CD4-positive, alpha-beta T cell treated with Interleukin-6 for 4 hours (primary cell): ENCODE results near the gene PELI2.
"Not testable (repeated sequence)": the region's sequence is repeated elsewhere in the genome, so short reads cannot be mapped to it uniquely, and the experiment has no call there.

ENCODE experiments used
- DNase-seq: peaks from one replicate; pipeline ENCODE4 v3.0.0-alpha.2; 2020; ENCODE audit warnings: mixed read lengths

Gene PELI2

GRCh38 chr14:56144176-56144575 lies 26.0 kb downstream of the PELI2 start:
- no peak for DNase-seq

DNA sequence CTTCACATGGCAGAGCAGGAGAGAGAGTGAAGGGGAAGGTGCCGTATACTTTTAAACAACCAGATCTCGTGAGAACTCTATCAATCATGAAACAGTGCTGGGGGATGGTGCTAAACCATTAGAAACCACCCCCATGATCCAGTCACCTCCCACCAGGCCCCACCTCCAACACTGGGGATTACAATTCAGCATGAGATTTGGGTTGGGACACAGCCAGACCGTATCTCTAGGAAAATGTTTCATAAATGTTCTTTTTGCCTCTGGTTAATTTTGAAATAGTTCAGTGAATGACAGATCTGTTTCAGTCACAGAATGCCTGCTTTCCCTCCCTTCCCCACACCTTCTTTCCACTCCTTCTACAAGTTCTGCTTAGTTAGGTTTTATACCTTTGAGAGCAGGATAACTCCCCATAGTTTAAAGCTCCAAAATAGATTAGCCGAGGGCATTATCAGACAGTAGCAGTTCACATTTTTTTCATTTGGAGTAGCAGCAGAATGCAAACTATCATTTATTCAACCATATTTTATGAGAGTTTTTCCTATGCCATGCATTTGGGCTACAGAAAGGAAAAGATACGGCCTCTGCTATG lies 27.1 kb downstream of the PELI2 start:
- DNase-seq = no peak

- DNase-seq = no peak
These were observed 27.8 kb downstream of the PELI2 start for GRCh38 chr14:56145965-56146364.

GRCh38 chr14:56147449-56147848 lies 29.2 kb downstream of the PELI2 start:
- no peak for DNase-seq

DNA sequence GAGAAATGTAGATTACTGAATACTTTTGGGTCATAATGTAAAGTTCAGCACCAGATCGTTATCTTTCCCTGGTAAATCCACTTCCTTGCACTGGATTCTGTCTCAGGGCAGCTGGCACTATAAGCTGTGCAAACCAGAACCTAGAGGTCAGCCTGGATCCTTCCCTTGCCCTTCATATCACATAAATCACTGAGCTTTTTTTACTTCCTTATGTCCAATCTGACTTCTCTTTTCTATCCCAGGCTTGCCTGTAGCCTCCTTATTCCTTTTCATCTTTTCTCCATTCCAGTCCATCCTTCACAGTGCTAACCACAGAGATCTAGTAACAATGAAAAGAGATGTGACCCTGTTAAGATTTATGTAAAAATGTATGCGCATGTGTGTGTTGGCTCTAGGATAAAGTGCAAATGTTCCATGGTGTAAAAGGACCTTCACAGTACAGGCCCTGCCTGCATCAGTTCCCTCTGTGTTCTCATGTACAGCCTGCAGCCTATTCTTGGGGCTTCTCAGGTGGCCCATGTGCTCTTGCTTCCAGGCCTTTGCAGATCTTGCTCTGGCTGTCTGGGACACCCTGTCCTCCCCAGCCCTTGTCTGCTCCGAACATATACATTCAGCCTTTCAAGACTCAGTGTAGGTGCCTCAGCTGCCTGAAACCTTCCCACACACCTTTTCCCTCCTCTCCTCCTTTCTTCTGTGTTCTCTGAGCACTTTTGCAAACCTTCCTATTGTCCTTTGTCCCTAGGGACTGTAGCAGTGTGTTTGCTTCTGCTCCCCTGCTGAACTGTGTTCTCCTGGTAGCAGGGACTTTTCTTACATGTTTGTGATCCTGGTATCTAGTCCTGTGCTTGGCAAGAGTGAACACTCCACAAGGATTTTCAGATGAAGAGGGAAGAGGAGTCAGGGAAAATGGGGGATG lies 30.0 kb downstream of the PELI2 start:
- DNase-seq = no peak

DNA sequence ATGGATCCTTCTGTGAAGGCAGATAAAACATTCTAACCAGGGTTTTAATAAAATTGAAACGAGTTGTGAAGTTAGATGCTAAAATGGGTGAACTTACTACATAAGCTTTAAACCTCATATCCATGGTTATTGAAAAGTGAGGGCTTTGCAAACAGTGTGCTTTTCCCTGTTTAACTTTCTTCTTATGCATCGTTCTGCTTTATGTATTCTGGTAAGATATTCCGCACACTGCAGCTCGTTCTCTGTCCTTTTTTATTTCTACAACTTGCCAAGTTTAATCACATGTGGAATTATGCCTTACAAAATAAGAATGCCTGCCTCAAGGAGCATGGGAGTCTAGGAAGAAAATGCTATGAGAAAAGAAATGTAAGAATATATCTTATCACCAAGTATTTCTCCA lies 30.9 kb downstream of the PELI2 start:
- no peak for DNase-seq

- no peak for DNase-seq
These were observed 31.8 kb downstream of the PELI2 start for GRCh38 chr14:56149995-56150394.

GRCh38 chr14:56150645-56151345 lies 32.6 kb downstream of the PELI2 start:
- DNase-seq = no peak

GRCh38 chr14:56152221-56152620 lies 34.0 kb downstream of the PELI2 start:
- DNase-seq = no peak

GRCh38 chr14:56153267-56153666 lies 35.1 kb downstream of the PELI2 start:
- no peak for DNase-seq

DNA sequence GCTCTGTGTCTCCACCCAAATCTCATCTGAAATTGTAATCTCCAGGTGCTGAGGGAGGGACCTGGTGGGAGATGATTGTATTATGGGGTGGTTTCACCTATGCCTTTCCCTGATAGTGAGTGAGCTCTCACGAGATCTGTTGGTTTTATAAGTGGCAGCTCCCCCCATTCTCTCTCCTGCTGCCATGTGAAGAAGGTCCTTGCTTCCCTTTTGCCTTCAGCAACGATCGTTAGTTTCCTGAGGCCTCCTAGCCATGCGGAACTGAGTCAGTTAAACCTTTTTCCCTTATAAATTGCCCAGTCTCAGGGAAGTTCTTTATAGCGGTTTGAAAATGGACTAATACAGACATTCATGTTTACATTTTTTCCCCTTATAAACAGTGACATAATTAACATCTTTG lies 36.1 kb downstream of the PELI2 start:
- DNase-seq = no peak

- no peak for DNase-seq
These were observed 37.9 kb downstream of the PELI2 start for GRCh38 chr14:56156096-56156495.

GRCh38 chr14:56159066-56159465 lies 40.9 kb downstream of the PELI2 start:
- DNase-seq = no peak

GRCh38 chr14:56160088-56160487 lies 41.9 kb downstream of the PELI2 start:
- no peak for DNase-seq

DNA sequence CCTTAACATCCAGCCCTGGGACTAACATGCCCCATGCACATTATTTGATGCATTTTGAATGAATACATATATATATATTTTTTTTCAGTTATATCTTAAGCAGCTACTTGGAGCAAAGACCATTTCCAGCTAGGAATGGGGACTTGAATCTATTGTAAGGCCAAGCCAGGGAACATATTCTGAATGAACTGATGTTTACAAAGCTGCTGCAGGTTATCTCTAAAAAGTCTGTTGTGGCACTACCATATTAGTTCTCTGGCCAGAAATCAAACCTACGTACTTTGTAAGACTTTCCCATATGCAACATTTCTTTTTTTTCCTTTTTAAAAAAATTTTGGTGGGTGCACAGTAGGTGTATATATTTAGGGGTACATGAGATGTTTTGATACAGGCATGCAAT lies 43.4 kb downstream of the PELI2 start:
- DNase-seq = no peak

DNA sequence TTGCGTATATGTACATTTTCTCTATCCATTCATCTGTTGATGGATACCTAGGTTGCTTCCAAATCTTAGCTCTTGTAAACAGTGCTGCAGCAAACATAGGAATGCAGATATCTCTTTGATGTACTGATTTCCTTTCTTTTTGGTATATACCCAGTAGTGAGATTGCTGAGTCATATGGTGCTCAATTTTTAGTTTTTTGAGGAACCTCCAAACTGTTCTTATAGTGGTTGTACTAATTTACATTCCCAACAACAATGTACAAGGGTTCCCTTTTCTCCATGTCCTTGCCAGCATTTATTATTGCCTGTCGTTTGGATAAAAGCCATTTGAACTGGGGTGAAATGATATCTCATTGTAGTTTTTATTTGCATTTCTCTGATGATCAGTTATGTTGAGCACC lies 44.3 kb downstream of the PELI2 start:
- no peak for DNase-seq

DNA sequence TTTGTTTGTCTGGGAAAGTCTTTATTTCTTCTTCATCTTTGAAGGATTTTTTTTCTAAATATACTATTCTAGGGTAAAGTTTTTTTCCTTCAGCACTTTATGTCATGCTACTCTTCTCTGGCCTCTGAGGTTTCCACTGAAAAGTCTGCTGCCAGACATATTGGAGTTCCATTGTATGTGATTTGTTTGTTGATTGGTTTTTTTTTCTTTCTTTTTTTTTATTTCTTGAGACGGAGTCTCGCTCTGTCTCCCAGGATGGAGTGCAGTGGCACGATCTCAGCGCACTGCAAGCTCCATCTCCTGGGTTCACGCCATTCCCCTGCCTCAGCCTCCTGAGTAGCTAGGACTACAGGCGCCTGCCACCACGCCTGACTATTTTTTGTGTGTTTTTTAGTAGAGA lies 48.4 kb downstream of the PELI2 start:
- not testable (repeated sequence) for DNase-seq

DNA sequence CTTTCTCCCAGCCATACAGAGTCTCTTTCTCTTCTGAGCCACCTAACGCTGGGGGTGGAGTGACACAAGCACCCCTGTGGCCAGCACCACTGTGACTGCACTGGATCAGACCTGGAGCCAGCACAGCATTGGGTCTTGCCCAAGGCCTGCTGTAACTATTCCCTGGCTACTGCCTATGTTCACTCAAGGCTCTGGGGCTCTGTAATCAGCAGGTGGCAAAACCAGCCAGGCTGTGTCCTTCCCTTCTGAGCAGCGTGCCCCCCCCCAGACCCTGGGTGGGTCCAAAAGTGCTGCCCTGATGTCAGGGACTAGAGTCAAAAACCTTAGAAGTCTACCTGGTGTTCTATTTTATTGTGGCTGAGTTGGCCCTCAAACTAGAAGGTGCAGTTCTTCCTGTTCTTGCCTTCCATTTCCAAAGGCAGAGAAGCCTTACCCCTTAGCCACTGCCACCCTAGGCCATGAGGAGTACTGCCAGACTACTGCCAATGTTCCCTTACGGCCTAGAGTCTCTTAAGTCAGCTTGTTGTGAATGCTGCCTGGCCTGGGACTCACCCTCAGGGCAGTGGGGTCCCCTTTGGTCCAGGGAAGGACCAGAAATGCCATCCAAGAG lies 49.9 kb downstream of the PELI2 start:
- DNase-seq = no peak

GRCh38 chr14:56170028-56170427 lies 51.8 kb downstream of the PELI2 start:
- DNase-seq = no peak

- no peak for DNase-seq
These were observed 52.7 kb downstream of the PELI2 start for GRCh38 chr14:56170877-56171422.

DNA sequence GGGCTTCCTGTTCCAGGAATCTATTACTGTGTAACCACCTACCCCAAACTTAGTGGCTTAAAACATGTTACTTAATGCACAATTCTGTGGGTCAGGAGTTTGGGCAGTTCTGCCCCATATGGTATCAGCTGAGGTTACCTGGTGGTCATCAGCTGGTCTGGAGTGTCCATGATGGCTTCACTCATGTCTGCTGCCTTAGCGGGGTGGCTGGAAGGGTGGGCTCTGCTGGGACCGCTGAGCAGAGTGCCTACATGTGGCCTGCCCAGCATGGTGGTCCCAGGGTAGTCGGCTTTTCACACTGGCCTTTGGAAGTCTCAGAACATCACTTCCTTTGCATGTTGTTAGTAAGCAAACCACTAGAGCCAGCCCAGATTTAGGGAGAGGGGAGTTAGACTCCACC lies 53.9 kb downstream of the PELI2 start:
- no peak for DNase-seq

GRCh38 chr14:56172571-56172971 lies 54.4 kb downstream of the PELI2 start:
- no peak for DNase-seq

GRCh38 chr14:56173365-56173922 lies 55.2 kb downstream of the PELI2 start:
- no peak for DNase-seq
